HG03432 (cell line): Measurements from ENCODE around the gene GLCE.

Experiments used
- ATAC-seq: cut with Tn5 transposase; IDR thresholded peaks from one replicate; pipeline ENCODE4 v1.9.1; 2021; ENCODE audit warnings: mild to moderate bottlenecking, moderate library complexity; ENCODE audit not compliant: unreplicated experiment

GLCE gene

DNA sequence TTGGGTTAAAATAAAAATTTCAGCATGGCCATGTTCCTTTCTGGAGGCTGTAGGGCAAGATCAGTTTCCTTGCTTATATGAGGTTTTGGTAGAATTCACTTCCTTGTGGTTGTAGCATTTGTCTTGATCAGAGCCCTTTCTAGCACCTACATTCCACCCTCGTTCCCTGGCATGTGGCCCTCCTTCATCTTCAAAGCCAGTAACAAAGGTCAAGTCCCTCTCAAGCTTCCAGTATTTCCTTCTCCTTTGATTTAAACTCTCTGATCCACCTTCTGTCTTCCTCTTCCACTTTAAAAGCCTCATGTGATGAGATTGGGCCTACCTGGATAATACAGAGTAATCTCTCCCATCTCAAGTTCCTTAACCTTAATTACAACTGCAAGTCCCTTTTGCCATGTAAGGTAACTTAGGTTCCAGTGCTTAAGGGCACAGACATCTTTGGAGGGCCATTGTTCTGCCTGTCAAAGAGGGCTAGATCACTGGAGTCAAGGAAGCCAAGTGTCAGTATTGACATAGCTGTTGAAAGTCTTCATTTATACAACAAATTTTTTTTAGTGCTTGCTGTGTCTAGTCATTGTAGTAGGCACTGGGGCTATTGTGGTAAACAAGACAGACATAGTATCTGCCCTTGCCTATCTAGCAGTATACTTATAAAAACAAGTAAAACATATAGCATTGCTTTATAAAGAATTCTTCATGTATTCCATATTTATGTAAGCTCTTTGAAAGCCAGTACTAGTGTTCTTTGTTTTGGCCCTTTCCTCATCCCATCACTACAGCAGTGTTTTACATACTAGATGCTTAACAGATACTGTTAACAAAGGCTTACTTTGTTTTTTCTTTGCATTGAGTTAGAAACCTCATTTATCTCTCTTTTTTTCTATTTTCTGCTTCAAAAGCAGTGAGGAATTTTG, 40.7 kb downstream of the GLCE start:
- ATAC-seq = no peak

DNA sequence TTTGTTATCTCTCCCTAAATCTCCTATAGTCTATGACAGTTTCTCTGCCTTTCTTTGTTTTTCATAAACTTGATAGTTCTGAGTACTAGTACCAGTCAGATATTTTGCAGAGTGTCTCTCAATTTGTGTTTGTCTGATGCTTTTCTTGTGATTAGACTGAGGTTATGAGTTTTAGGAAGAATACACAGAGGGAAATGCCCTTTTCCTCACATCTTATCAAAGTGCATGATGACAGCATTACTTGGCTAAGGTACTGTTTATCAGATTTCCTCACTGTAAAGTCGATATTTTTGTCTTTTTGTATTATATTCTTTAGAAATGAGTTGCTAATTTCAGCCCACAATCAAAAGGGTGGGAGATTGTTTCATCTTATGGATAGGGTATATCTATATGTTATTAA, 45.6 kb downstream of the GLCE start:
- no peak for ATAC-seq

DNA sequence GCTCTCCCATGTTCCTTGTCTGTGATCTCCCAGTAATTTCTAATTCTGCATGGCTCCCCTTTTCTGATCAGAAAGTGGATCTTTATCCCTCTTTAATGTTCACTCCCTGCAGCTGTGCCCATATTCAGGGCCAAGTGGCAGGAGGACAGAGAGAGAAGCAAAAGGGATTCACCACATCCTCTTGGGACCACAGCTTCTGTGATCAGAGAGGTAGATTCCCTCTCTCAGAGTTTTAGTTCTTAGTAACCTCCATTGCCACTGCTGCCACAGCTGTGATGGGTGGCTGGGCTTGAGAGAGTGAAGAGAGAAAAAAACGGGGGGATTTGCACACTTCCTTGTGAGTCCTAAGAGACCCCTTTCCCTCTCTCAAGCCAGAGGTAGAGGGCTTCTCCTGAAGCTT, 49.2 kb downstream of the GLCE start:
- no peak for ATAC-seq

DNA sequence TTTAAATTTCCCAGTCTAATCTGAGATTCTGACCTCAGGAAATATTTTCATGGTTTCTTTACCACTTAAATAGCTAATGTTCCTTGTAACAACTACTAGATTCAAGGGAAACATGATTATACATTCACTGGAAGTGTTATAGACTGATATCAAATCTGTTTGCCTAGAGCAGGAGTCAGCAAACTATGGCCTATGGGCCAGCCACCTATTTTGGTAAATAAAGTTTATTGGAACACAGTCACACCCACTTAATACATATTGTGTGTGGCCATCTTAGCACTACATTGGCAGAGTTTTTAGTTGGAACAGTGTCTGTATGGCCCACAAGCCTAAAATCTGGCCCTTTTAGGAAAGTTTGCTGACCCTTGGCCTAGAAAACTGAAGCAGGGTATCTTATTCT, 50.1 kb downstream of the GLCE start:
- ATAC-seq = no peak

DNA sequence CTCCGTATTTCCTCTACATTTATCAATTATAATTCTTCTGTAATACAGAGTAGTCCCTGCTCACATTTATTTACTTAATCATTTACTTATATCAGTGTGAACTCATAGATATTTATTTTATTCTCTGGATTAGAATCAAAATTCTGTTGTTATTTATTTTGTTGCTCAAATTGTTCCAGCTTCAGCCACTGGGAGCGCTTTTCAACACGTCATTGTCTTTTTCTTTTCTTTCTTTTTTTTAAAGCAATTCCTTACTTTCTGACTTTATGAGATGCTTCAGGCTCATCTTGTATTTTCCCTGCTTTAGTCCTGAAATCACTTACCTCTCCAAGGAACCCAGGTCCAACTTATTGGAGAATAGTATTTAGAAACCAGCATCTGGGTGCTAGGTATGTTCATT, 53.4 kb downstream of the GLCE start:
- ATAC-seq = no peak

DNA sequence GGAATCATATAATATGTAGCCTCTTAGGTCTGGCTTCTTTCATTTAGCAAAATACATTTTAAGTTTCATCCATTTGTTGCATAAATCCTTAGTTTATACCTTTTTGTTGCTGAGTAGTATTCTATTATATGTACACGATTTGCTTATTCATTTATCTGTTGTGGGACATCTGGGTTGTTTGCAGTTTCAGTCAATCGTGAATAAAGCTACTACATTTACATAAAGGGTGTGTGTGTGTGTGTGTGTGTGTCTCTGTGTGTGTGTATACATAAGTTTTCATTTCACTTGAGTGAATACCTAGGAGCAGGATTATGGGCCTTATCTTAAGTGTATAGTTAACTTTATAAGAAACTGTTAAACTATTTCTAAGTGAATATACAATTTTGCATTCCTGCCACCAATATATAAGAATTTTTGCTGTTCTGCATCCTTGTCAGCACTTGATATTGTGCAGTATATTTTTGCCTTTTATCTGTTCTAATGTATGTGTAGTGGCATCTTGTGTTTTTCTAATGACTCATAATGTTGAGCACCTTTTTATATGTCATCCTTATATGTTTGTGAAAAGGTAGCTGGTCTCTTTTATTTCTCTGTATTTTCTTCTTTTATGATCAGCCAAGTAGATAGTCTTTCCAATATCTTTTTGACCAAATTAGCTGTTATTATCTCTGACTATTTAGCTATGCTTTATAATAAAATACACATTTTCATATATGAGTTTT, 55.0 kb downstream of the GLCE start:
- no peak for ATAC-seq

DNA sequence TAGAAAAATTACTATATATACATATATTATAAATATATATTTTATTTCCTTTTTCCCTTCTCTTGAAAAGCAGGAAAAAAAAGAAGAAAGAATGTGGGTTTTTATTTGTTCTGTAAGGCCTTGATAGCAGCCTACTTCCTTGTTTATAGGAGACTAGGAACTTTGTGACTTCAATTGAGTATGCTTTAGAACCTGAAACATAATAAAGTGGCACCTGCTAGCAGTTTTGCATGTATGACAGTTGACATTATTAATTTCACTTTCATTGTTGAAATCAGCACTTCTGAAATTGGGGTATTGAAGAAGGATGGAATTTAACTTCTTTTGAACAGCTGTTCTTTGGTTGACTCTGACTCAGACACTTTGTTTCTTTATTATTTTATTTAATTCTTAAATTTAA, 56.9 kb downstream of the GLCE start:
- ATAC-seq = no peak

DNA sequence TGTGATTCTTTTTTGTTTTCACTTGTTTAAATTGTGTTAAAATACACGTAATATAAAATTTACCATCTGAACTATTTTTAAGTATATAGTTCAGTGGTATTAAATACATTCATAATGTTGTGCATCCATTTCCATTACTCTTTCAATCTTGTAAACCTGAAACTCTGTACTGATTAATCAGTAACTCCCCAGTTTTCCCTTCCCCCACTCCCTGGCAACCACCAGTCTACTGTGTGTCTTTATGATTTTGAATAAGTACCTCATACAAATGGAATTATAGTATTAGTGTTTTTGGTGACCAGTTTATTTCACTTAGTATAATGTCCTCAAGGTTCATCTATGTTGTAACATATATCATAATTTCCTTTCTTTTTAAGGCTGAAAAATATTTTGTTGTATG, 59.3 kb downstream of the GLCE start:
- no peak for ATAC-seq

DNA sequence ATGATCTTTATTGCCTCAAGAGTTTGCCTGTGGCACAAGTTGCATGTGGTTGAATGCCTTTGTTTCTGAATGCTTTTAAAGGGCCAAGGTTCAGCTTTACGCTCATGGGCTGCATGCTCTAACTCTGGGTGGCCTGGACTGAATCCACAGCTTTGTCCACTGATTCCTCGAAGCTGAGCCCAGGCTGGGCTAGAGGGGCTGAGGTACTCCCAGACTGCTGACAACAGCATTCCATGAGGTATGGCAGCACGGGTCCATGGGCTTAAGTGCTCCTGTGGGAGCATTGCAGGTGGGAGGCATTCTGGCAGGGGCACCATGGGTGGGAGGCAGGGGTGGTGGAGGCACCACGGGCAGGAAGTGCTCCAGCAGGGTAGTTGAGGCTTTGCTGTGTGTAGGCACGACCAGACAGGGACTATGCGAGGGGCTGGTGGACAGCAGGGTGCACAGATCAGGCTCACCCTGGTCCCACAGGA, 61.6 kb downstream of the GLCE start:
- ATAC-seq = no peak

DNA sequence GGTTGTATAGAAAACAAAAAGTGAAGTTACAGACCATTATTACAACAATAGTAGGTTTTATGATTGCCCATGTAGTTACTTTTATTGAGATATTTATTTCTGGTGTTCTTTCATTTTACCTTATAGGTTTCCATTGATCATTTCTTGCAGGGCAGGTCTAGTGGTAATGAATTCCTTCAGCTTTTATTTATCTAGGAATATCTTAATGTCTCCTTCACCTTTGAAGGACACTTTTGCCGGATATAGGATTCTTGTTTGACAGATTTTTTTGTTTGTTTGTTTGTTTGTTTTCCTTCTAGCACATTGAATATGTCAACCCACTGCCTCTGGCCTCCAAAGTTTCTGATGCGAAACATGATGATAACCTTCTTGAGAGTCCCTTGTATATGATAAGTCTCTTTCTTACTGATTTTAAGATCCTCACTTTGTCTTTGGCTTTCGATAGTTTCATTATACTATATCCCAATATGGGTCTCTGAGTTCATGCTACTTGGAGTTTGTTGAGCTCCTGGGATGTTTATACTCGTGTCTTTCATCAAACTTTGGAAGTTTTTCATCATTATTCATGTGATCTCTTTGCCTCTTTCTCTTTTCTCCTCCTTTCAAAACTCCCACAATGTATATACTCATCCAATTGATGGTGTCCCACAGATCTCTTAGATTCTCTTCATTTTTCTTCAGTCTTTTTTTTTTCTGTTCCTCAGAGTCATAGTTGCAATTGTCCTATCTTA, 62.8 kb downstream of the GLCE start:
- ATAC-seq = no peak

DNA sequence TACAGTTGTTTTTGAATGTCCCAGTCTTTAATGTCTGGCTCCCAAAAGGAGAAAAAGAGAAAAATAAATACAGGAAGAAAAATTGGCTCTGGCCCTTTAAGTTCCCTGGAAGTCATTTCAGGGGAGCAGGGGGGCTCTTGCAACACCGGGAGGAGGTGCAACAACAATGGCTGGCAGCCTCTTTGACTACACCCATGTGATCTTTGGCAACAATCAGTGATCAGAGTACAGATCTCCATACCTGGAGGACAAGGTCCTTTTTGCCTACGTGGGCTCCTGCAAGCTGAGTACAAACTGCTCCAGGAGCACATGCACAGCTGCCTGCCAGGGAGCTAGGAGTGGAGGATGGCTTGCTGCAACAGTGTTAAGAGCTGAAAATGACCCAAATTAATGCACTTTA, 63.9 kb downstream of the GLCE start:
- no peak for ATAC-seq

DNA sequence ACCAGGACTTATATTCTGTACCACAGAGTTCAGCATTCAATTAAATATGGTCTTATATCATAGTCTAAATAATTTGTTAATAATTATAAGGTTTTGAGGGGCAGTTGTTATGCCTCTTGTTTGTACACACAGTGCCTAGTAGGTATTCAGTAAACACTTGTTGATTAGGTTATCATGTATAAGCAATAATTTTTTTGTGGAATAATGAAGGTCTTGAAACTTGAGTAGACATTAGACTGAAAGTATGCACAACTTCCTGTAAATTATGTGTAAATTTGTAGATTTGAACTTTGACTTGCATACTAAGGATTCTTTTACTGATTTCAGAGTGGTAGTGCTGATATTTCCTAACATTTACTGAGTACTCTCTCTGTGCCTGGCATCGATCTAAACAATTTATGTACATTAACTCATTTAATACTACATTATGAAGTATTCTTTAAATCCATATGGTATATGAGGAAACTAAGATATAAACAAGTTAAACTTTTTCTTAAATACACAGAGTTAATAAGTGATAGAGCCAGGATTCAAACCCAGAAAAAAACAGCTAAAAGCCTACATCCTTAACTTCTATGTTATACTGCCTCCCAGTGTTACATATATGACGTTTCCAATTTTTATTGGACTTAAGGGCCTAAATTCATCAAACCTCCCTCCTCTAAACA, 65.1 kb downstream of the GLCE start:
- no peak for ATAC-seq

DNA sequence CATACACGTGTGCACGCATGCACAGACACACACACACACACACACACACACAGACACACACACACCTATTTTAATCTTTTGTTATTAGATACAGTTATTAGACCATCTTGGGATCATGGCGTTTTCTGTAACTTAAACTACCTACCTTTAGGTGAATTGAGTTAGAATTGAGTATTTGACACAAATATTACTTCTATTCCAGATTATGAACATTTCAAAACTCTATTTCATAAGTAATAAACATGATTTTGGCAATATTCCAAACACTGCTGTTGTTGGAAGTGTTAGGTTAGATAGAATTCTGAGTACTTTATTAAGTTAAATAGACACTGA, 65.6 kb downstream of the GLCE start:
- ATAC-seq = no peak

DNA sequence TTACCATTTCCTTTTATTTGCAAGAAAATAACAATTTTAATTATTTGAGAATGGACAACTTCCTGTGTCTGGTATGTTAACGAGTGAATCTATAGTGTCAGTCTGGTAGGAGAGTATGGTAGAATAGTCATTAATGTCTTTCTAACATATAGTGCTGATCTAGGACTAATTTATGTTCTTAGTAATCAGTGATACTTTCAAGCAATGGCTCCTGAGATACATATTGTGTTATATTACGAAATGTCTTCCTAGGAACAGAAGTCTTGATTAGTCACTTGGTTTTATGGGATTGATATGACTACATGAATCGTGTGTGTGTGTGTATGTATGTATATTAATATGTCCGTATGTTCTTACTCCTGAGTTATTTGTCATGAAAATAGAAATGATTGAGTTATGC, 71.7 kb downstream of the GLCE start:
- no peak for ATAC-seq

DNA sequence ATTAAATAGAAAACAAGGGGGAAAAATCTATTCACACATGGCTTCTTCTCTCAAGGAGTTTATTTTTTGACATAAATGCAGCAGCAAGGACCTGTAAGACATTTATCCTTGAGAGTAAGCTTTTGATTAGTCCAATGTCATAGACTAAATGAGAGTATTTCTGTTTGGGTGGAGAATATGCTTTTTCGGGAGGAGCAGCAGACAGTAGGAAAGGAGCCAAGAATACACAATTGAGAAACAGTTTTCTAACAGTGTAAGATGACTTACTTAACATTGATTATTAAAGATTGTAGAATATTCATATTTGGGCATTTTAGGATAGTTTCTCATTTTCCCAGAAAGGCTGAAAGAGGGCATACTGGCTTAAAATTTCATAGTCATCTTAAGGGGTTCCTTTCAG, 72.3 kb downstream of the GLCE start:
- ATAC-seq = no peak

DNA sequence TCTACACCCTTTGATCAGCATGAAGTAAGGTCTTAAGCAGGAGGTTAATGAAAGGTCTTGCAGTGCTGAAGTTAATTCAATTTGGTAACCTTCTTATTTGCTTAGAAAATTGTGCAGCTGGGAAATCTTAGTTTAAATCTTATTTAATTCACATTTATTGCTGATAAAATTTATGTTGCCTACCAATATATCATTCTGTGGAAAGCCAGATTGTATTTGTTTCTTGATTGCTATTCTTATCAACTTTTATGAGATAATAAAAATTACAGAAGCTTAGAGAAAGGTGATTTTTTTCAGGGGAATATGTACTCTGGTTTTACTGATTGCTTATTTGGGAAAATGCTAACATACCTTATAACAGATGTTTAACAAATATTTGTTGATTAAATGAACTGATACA, 74.2 kb downstream of the GLCE start:
- no peak for ATAC-seq

DNA sequence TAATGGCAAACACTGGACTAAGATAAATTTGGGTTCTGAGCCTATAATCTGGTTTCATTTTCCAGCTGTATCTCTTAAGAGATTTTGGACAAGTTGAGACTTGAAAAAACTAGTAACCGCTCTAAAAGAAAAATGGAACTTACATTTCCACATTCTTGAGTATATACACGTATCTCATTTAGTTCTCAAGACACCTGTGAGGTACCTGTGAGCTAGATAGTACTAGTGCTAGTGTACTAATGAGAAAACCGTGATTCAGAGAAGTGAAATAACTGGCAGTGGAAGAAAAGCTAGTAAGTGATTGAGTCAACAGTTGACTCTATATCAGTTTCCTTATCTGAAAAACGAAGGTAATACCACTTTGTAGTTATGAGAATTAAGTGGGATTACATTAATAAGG, 76.1 kb downstream of the GLCE start:
- ATAC-seq = no peak

DNA sequence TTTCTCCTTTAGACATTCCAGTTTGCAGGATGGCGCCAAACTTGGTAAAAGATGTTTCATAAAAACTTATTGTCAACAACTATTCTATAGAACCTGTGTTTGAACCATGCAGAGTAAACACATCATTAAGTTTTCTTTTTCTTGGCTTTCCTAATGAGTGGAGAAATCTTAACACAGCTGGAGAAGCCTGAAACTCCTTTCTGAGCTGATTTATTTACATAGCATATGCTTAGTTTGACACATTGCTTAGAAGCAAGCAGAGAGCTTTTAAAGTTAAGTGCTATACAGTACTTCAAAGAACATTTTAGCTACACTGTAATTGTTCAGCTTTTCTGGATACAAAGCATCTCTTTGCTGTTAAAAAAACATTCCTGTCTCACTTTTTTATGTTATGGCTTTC, 77.3 kb downstream of the GLCE start:
- ATAC-seq = no peak

DNA sequence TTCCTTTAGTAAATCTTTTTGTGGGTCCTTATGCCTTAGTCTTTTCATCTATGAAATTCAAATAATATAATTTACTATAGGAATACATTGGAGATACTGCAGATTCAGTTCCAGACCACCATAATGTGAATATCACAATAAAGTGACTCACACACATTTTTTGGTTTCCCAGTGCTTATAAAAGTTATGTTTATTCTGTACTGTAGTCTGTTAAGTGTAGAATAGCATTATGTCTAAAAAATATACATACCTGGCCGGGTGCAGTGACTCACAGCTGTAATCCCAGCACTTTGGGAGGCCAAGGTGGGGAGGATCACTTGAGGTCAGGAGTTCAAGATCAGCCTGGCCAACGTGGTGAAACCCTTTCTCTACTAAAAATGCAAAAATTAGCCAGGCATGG, 84.4 kb downstream of the GLCE start:
- no peak for ATAC-seq

DNA sequence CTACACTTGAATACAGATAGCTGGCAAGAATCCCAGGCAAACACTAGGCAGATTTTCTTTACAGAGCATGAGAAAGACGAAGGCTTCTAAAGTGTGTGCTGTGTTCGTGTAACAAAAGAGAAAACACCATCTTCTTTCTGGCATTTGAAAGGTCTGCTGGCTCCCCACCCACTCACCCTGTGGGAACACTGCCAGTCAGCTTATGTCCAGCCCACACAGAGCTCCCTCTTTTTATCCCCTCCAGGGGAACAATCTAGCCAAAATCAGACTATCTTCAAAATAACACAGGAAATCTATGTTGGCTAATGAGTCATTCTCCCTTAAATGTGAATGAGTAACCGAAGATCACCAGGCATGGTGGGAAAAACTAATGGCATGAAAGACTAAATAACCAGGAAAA, 92.7 kb downstream of the GLCE start:
- ATAC-seq = no peak

DNA sequence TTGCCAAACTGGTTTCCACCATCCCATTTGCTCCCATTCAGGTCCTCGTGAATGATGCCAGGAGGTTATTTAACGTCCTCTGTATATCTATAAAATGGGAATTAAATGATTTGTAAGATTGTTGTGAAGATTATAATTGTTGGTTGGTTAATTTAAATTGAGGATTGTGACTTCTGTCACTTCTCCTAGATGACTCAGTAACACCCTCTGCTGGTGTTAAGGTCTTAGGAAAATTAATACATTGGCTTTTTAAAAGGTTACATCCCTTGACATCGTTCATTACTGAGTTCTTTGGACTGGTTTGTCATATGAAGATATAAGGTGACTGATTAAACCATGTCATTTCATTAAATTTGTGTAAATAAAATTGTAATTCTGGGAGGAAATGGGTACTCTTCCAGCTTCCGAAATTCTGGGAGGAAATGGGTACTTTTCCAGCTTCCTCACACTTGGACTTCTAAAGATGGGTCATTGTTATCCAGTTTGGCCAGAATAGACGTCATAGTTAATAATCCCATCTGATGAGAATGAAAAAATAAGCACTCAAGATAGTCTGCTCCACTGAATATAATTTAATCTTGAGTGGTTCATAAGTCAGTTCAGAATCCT, 105.0 kb downstream of the GLCE start:
- ATAC-seq = no peak
